GM18505 (cell line): Measurements from ENCODE around the gene MRPS27.

Source experiments
- ATAC-seq: cut with Tn5 transposase; IDR thresholded peaks from one replicate; pipeline ENCODE4 v1.9.1; 2021; ENCODE audit not compliant: unreplicated experiment
- POLR2A ChIP-seq: IDR thresholded peaks from 4 replicates; pipeline ENCODE4 v1.6.1; 2011; ENCODE audit warnings: borderline replicate concordance; ENCODE audit not compliant: insufficient read depth, insufficient read length; ENCODE audit errors: extremely low read depth

MRPS27 gene

GRCh38 chr5:72292411-72292810 is 27.6 kb downstream of the MRPS27 start:
- no peak for TF ChIP-seq POLR2A
- no peak for ATAC-seq

DNA sequence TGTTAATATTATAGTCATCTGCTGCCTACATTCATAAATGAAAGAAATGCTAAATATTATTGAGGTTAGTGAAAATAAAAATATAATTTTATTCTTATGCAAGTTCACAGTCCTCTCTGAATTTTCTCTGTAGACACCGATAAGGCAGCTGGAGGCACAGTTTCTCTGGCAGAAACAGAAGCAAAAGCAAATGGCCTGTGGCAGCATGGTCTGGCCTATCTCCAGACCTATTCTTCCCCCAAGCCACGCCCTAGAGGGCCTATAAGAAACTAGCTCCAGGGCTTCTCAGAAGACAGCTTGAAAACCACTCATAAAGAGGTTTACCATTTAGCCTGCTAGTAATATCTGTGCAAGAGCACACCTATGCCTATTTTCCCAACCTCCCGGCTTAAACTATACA is 28.4 kb downstream of the MRPS27 start:
- no peak for TF ChIP-seq POLR2A
- no peak for ATAC-seq

GRCh38 chr5:72290356-72291133 is 29.5 kb downstream of the MRPS27 start:
- TF ChIP-seq POLR2A, result no peak
- ATAC-seq, result no peak

DNA sequence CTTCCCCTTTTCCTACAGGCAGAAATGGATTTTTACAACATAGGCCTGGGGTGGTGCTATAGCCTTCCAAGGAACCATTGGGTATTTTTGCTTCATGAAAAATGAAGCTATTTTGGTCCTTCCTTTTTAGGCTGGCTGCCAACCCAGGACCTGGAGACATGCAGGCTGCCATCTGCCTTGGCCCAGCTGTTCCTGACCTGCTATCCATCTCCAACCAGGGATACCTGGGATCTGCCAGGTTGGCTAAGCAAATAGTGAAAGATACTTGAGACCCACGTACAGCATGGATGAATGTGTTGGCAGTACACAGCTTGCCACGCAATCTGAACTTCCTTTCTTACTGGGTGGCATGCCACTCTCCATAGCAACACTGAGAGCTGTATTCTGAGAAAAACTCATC is 31.1 kb downstream of the MRPS27 start:
- TF ChIP-seq POLR2A, result no peak
- no peak for ATAC-seq

- TF ChIP-seq POLR2A, result no peak
- no peak for ATAC-seq
Measured at GRCh38 chr5:72286798-72287197, 33.2 kb downstream of the MRPS27 start.

DNA sequence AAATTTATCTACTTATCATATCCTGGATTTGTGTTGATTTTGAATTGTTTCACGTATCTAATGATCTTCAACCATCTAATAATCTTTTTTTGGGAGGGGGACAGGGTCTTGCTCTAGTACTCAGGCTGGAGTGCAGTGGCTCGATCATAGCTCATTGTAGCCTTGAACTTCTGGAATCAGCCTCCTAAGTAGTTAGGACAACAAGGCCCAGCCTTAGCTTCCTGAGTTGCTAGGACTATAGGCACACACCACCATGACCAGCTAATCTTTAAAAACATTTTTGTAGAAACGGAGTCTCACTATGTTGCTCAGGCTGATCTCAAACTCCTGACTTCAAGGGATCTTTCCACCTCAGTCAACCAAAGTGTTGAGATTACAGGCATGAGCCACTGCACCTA is 34.6 kb downstream of the MRPS27 start:
- no peak for ATAC-seq
- TF ChIP-seq POLR2A, result no peak

- ATAC-seq, result no peak
- TF ChIP-seq POLR2A, result no peak
Measured at GRCh38 chr5:72284559-72285423, 35.2 kb downstream of the MRPS27 start.

- ATAC-seq, result no peak
Measured at GRCh38 chr5:72283358-72283757, 36.7 kb downstream of the MRPS27 start.

GRCh38 chr5:72282878-72283277 is 37.2 kb downstream of the MRPS27 start:
- TF ChIP-seq POLR2A, result no peak
- no peak for ATAC-seq

More at GRCh38 chr5:72283358-72283757, 36.7 kb downstream of the MRPS27 start:
- TF ChIP-seq POLR2A, result no peak

DNA sequence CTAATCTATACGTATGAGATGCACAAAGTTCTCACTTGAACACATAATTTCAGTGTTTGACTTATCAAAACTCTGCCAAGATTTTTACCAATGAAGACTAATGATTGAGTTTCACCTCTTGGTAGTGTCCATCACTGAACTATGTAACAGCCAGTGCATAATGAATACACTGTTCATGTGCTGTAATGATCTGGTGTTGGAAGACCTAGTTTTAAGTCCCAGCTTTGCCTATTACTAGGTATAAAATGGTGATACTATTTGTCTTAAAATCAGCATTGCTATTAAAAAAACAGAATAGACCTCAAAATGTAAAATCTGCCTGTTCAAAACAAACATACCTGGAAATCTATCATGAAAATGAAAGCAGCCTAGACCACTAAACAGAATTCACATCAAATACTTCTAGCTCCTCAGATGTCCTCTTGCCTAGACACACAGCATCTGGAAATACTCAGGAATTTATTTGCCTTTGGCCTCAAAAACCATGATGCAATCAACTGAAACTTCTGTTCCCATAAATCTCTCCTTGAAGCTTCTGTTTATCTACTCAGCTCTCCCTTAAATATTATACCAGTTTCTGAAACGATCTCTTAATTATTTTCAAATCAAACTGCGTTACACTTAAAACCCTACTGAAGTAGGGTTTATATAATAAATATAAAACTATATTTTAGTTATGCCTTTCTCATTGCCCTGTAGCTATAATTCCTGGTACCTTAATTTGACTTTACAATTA is 38.1 kb downstream of the MRPS27 start:
- no peak for ATAC-seq
- TF ChIP-seq POLR2A, result no peak

GRCh38 chr5:72281430-72281763 is 38.6 kb downstream of the MRPS27 start:
- ATAC-seq, result no peak

DNA sequence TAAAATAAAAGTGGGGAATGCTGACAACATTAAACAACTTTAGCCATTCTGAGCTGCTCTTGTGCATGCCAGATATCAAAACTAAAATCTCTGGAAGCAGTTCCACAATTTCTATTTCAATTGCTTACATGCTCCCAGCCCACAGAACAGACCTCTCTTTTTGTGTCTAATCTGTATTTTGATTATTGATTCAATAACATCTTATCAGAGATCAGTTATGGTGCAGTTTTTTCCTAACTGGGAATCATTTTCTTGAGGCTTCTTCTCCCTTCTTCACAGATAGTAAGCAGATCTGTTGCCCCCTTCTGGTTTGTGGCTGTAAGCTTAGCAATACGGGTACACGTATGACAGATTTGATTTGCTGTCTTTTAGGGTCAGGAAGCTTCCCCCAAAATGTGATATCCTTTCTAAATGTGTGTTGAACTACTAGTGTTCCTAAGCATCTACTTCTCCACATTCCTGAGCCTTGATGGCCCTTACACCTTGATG is 39.4 kb downstream of the MRPS27 start:
- no peak for TF ChIP-seq POLR2A
- no peak for ATAC-seq

More at GRCh38 chr5:72281430-72281763, 38.6 kb downstream of the MRPS27 start:
- TF ChIP-seq POLR2A, result no peak

DNA sequence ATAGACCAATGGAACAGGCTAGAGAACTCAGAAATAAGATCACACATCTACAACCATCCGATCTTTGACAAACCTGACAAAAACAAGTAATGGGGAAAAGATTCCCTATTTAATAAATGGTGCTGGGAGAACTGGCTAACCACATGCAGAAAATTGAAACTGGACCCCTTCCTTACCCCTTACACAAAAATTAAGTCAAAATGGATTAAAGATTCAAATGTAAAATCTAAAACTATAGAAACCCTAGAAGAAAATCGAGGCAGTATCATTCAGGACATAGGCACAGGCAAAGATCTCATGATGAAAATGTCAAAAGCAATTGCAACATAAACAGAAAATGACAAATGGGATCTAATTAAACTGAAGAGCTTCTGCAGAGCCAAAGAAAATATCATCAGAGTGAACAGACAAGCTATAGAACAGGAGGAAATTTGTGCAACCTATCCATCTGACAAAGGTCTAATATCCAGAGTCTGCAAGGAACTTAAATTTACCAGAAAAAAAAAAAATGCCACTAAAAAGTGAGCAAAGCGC is 43.8 kb downstream of the MRPS27 start:
- ATAC-seq, result no peak

More for the DNA sequence above, 43.8 kb downstream of the MRPS27 start:
- TF ChIP-seq POLR2A, result no peak
